ENCODE data around the gene GRHL3.

GRHL3 gene

DNA sequence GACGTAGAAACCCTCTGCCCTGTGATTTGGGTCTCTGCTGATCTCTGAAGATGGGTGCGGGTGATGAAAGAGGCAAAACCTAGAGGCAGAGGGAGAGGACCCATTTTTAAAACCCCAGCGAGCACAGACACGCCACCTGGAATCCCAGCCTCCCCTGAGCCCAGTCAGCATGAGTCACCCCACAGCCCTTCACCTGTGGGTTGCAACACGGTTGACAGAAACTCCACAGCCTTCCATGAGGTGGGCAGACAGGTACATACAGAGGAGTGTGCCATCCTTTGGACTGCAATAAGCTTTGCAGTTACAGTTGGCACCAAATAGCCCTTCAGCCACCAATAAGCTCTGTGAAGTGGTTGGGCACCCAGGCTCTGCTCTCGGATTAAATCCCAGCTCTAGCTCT, 2.1 kb upstream of the GRHL3 start:
- TF ChIP-seq LEF1 (IDR thresholded peaks at IDR 0.05; ENCODE audit: borderline replicate concordance) (no peak), FOXM1 (IDR thresholded peaks at IDR 0.05; ENCODE audit: borderline replicate concordance) (no peak), FOXA1 (IDR thresholded peaks at IDR 0.05) (no peak), SUZ12 (IDR thresholded peaks at IDR 0.05) (no peak), ZNF384 (IDR thresholded peaks at IDR 0.05) (no peak), ARNT (IDR thresholded peaks at IDR 0.05) (no peak), FOXK2 (IDR thresholded peaks at IDR 0.05) (no peak)
- TF ChIP-seq, protein P1, sequence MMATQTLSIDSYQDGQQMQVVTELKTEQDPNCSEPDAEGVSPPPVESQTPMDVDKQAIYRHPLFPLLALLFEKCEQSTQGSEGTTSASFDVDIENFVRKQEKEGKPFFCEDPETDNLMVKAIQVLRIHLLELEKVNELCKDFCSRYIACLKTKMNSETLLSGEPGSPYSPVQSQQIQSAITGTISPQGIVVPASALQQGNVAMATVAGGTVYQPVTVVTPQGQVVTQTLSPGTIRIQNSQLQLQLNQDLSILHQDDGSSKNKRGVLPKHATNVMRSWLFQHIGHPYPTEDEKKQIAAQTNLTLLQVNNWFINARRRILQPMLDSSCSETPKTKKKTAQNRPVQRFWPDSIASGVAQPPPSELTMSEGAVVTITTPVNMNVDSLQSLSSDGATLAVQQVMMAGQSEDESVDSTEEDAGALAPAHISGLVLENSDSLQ (IDR thresholded peaks at IDR 0.05) = no peak
- ChIA-PET POLR2A (no interaction called here), CTCF (interaction anchor here (1.3 to 1.4 kb wide), 2 partner anchors 12 to 75 kb away, joined by 3 to 6 read pairs; no protein-coding TSS in a partner anchor)
- DNase-seq (ENCODE audit: extremely low spot score) = no peak

DNA sequence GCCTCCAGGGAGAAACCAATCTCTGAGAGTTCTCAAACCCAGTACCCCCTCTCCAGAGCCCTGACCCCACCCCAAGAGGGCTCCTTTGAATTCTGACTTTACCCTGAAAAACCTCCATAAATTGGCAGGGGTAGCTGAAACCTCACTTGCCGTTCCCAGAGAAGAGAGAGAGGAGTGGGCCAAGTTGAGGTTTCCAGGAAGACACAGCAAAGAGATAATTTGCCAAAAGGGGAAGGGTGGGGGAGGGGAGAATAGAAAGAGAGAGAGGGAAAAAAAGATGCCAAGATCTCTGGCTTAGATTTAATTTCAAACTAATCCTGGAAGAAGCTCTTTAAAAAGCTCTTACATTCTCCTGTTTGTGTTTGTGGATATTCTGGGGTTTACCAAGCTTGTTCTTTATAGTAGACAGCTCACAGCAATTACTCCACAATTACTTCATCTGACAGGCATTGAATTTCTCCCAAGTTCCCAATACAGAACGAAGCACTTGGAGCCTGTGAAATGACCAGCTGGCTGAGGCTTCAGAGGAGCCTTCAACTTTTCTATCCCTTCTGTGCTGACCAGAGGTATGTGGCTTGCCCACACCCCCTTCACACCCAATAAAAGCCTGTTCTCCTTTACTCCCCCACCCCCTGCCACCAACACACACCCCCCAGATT, 1.1 kb upstream of the GRHL3 start:
- TF ChIP-seq, protein P1 (IDR thresholded peaks at IDR 0.05) = no peak
- TF ChIP-seq ELF4 (IDR thresholded peaks at IDR 0.05) = no peak
- no peak for TF ChIP-seq FOXM1 (IDR thresholded peaks at IDR 0.05; ENCODE audit: borderline replicate concordance)
- TF ChIP-seq SP1 (IDR thresholded peaks at IDR 0.05) = no peak
- no peak for TF ChIP-seq ARNT (IDR thresholded peaks at IDR 0.05)
- no peak for TF ChIP-seq FOXK2 (IDR thresholded peaks at IDR 0.05)
- TF ChIP-seq NFRKB (IDR thresholded peaks at IDR 0.05) = no peak
- ChIA-PET POLR2A (no interaction called here), CTCF (interaction anchor here (0.8 to 1.4 kb wide), 3 partner anchors 13 to 74 kb away, joined by 3 read pairs; no protein-coding TSS in a partner anchor)
- DNase-seq (ENCODE audit: extremely low spot score) = no peak

GRCh38 chr1:24318615-24319311, 394 bp upstream of the GRHL3 start:
- no peak for TF ChIP-seq FOXA1 (IDR thresholded peaks at IDR 0.05)
- TF ChIP-seq SUZ12 (IDR thresholded peaks at IDR 0.05) = no peak
- TF ChIP-seq HDGF (IDR thresholded peaks at IDR 0.05; ENCODE audit: borderline replicate concordance) = no peak
- no peak for TF ChIP-seq CTBP1 (IDR thresholded peaks at IDR 0.05; ENCODE audit: borderline replicate concordance)
- no peak for TF ChIP-seq NFRKB (IDR thresholded peaks at IDR 0.05)
- TF ChIP-seq, protein P1 (IDR thresholded peaks at IDR 0.05) = no peak
- TF ChIP-seq ELF4 (IDR thresholded peaks at IDR 0.05) = no peak
- TF ChIP-seq BHLHE40 (IDR thresholded peaks at IDR 0.05; ENCODE audit: borderline replicate concordance) = no peak
- no peak for TF ChIP-seq L3MBTL2 (conservative IDR thresholded peaks at IDR 0.05)
- no peak for TF ChIP-seq FOXK2 (IDR thresholded peaks at IDR 0.05)
- TF ChIP-seq LEF1 (IDR thresholded peaks at IDR 0.05; ENCODE audit: borderline replicate concordance) = no peak
- no peak for DNase-seq (ENCODE audit: extremely low spot score)
- CTCF ChIA-PET = interaction anchor here (0.8 to 0.9 kb wide), 2 partner anchors 13 to 55 kb away, joined by 3 read pairs; no protein-coding TSS in a partner anchor
- POLR2A ChIA-PET = no interaction called here

- CTCF ChIA-PET = no interaction called here
- DNase-seq (ENCODE audit: extremely low spot score) = no peak
- POLR2A ChIA-PET = no interaction called here
- TF ChIP-seq FOXK2 (IDR thresholded peaks at IDR 0.05) = no peak
- no peak for TF ChIP-seq ZNF384 (IDR thresholded peaks at IDR 0.05)
- TF ChIP-seq, protein P1 (IDR thresholded peaks at IDR 0.05) = no peak
- no peak for TF ChIP-seq ELF4 (IDR thresholded peaks at IDR 0.05)
- no peak for TF ChIP-seq SP1 (IDR thresholded peaks at IDR 0.05)
- TF ChIP-seq NFRKB (IDR thresholded peaks at IDR 0.05) = no peak
- TF ChIP-seq LEF1 (IDR thresholded peaks at IDR 0.05; ENCODE audit: borderline replicate concordance) = no peak
- TF ChIP-seq L3MBTL2 (conservative IDR thresholded peaks at IDR 0.05) = no peak
- TF ChIP-seq CTBP1 (IDR thresholded peaks at IDR 0.05; ENCODE audit: borderline replicate concordance) = no peak
- no peak for TF ChIP-seq SUZ12 (IDR thresholded peaks at IDR 0.05)
- TF ChIP-seq FOXM1 (IDR thresholded peaks at IDR 0.05; ENCODE audit: borderline replicate concordance) = no peak
- TF ChIP-seq FOXA1 (IDR thresholded peaks at IDR 0.05) = no peak
- TF ChIP-seq ARNT (IDR thresholded peaks at IDR 0.05) = no peak
- TF ChIP-seq HDGF (IDR thresholded peaks at IDR 0.05; ENCODE audit: borderline replicate concordance) = no peak
- no peak for TF ChIP-seq BHLHE40 (IDR thresholded peaks at IDR 0.05; ENCODE audit: borderline replicate concordance)
- TF ChIP-seq TARDBP (IDR thresholded peaks at IDR 0.05) = no peak
These were observed 805 bp downstream of the GRHL3 start for GRCh38 chr1:24319962-24320361.

GRCh38 chr1:24321126-24321525, 2.0 kb downstream of the GRHL3 start:
- peak; percentile 27 for DNase-seq (ENCODE audit: extremely low spot score)
- CTCF ChIA-PET = interaction anchor here (0.7 to 3.1 kb wide), 4 partner anchors 9 to 225 kb away, joined by 3 to 12 read pairs (median 4); no protein-coding TSS in a partner anchor
- TF ChIP-seq FOXK2 (IDR thresholded peaks at IDR 0.05) = no peak
- TF ChIP-seq, protein P1 (IDR thresholded peaks at IDR 0.05) = no peak
- TF ChIP-seq LEF1 (IDR thresholded peaks at IDR 0.05; ENCODE audit: borderline replicate concordance) = no peak
- no peak for TF ChIP-seq CTBP1 (IDR thresholded peaks at IDR 0.05; ENCODE audit: borderline replicate concordance)
- TF ChIP-seq ZNF384 (IDR thresholded peaks at IDR 0.05) = no peak
- no peak for TF ChIP-seq BHLHE40 (IDR thresholded peaks at IDR 0.05; ENCODE audit: borderline replicate concordance)
- TF ChIP-seq HDGF (IDR thresholded peaks at IDR 0.05; ENCODE audit: borderline replicate concordance) = no peak
- no peak for TF ChIP-seq SP1 (IDR thresholded peaks at IDR 0.05)
- POLR2A ChIA-PET = interaction anchor here (0.8 to 2.4 kb wide), 15 partner anchors 9 to 912 kb away, joined by 3 to 11 read pairs (median 4); no protein-coding TSS in a partner anchor
